GM13977 (cell line): Measurements from ENCODE around the gene IFNA5.

ENCODE experiments used
- DNase-seq: peaks from one replicate; pipeline ENCODE4 v3.0.0; 2012; ENCODE audit warnings: low spot score
- CTCF ChIP-seq: IDR thresholded peaks from 2 replicates; pipeline ENCODE4 v1.5.1; 2012; ENCODE audit warnings: mild to moderate bottlenecking, control low read depth; ENCODE audit not compliant: insufficient read depth; ENCODE audit errors: extremely low read depth, missing control alignments
- in situ Hi-C: fragments of 300-500 bp; cut with MboI; formaldehyde crosslinking; loops from one replicate; pipeline ENCODE4 v1.12.0; 2022; ENCODE audit warnings: low sequenced_read_pairs, low pct_unique_long_range_greater_than_20kb, mixed read lengths, inconsistent platforms; ENCODE audit not compliant: unreplicated experiment

Gene IFNA5

GRCh38 chr9:21333226-21333625 lies 28.1 kb upstream of the IFNA5 start:
- DNase-seq: no peak
- in situ Hi-C loops: loop anchor here (10.0 kb wide), 2 partner anchors 62 to 112 kb away; partner anchors contain the start of gene IFNA1
- no peak for TF ChIP-seq CTCF

GRCh38 chr9:21331676-21332402 lies 26.7 kb upstream of the IFNA5 start:
- no peak for TF ChIP-seq CTCF
- no peak for DNase-seq
- in situ Hi-C loops: loop anchor here (10.0 kb wide), 2 partner anchors 63 to 113 kb away; partner anchors contain the start of gene IFNA1

DNA sequence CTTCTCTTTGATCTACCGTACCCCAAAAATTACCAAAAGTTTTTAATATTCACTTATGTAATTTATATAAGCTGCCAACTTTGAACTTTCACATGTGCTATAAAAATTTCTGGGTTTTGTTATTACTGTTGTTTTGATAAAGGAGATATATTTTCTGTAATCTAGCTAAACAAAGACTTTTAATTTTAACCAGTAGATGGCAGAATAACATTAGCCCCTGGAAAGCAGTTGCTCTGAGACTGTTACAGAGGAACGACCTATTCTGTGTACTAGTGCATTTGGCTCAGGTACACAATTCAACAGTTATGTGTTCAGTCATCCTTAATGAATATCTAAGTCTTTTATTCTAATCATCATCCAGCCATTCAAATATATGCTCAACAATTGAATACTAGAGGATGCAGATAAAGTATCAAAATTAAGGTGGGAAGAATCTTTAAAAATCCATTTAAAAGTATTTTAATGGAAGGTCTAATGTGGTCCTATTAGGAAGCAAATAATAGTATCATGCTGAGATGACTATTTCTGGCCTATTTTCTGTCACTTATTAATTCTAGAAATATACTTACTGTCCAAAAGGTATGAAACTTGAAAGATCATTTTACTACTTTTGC lies 21.5 kb upstream of the IFNA5 start:
- TF ChIP-seq CTCF: peak; percentile 65
- peak; percentile 48 for DNase-seq
- in situ Hi-C loops: no loop called here

DNA sequence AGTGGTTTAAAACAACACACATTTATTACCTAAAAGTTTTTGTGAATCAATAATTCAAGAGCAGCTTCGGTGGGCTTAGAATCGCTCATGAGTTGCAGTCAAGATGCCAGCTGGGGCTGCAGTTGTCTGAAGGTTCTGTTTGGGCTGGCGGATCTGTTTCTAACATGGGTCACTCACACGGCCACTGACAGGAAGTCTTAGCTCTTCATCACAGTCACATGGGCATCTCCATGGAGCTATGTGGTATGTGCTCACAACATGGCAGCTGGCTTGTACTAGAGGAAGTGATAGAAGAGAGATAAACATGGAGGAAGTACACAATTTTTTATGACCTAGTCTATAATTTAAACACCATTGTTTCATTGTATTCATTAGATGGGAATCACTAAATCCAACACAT lies 18.9 kb upstream of the IFNA5 start:
- DNase-seq: no peak
- in situ Hi-C loops: loop anchor here (25.0 kb wide), 2 partner anchors 112 to 463 kb away; partner anchors contain the start of genes IFNA10, IFNA16 and IFNA7
- no peak for TF ChIP-seq CTCF

DNA sequence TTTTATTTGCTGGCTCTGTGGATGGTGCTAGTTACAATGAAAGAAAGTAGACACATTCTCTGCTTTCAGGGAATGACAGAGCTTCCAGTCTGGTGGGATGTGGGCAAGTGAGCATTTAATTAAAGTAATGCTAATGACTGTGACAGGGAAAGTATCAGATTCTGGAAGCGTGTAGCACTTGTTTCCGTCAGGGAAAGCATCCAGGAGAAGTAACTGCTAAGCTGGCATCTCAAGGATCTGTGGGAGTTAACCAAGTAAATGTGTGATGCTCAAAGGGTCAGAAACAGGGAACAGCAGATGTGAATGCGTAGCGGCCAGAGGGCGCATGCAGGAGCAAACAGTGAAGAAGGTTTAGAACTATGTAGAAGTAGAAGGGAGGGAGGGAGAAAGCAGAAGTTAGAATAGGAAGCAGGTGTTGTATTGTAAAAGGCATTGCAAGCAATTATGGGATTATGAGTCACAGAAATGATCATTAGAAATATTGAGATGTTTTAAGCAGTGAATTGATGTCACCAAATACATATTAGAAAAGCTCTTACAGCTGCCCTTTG lies 17.9 kb upstream of the IFNA5 start:
- no peak for TF ChIP-seq CTCF
- in situ Hi-C loops: loop anchor here (25.0 kb wide), 2 partner anchors 111 to 464 kb away; partner anchors contain the start of genes IFNA10, IFNA16 and IFNA7
- DNase-seq: no peak

DNA sequence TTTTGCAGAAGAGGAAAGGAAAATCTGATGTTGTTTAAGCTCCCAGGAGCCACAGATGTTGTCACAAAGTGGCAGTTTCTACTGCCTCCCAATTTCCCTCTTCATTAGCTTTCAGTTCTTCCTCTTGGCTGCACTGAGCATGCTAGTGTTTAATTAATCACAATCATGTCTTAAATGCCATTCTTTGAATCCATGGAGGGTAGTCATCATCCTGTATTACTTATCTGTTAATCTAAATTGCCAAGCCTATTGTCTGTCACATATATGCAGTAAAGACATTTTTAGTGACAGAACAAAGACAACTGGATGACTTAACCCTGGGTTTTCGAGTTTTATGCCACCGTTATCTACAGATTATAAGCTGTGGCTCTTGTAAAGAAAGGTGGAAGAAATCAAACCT lies 15.4 kb upstream of the IFNA5 start:
- DNase-seq: no peak

More for the DNA sequence above, 15.4 kb upstream of the IFNA5 start:
- in situ Hi-C loops: loop anchor here (25.0 kb wide), 2 partner anchors 108 to 467 kb away; partner anchors contain the start of genes IFNA10, IFNA16 and IFNA7
- TF ChIP-seq CTCF: no peak
